Mucosa of stomach (tissue), 1 donor: ENCODE results near the gene FBN1.

Experiments
- H3K27me3 ChIP-seq: one replicate; pipeline ENCODE4 v1.7.0; 2013; ENCODE audit warnings: mild to moderate bottlenecking, low read length; ENCODE audit not compliant: control insufficient read depth, insufficient read depth
- H3K36me3 ChIP-seq: one replicate; pipeline ENCODE4 v1.7.0; 2013; ENCODE audit warnings: low read length; ENCODE audit not compliant: control insufficient read depth, insufficient read depth
- H3K4me1 ChIP-seq: one replicate; pipeline ENCODE4 v1.7.0; 2013; ENCODE audit warnings: mild to moderate bottlenecking, low read length; ENCODE audit not compliant: control insufficient read depth, insufficient read depth
- H3K4me3 ChIP-seq: one replicate; pipeline ENCODE4 v1.7.0; 2013; ENCODE audit warnings: low read length
- H3K9ac ChIP-seq: one replicate; pipeline ENCODE4 v1.7.0; 2013; ENCODE audit warnings: mild to moderate bottlenecking, low read length, moderate library complexity
- H3K9me3 ChIP-seq: one replicate; pipeline ENCODE4 v1.7.0; 2013; ENCODE audit warnings: mild to moderate bottlenecking, low read length, moderate library complexity; ENCODE audit not compliant: control insufficient read depth
- donor health status: Pancreatic carcinoma.

Gene FBN1

DNA sequence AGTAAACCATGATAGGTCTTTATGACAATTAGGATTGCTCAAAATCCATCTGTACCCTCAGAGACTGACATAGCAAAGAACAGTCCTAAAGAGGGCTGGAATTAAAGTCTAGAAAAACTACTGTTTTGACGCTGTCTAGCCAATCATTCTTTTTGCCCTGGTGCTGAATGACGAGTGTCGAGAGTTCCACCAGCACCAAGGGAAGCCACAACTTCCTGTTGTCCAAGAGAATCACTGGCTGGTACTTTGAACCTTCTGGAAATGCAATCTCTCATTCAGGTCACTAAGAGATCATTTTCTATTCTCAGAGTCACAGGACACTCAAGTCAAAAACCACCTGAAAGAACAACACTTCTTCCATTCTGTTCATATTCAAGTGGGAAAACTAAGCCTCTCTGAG, 37.7 kb downstream of the FBN1 start:
- H3K9me3 ChIP-seq: no peaks in the 10 kb centered on the region
- H3K4me3 ChIP-seq: no peak overlapping the region
- H3K4me1 ChIP-seq: no peaks in the 10 kb centered on the region
- H3K27me3 ChIP-seq: no peaks in the 10 kb centered on the region
- H3K36me3 ChIP-seq: no peaks in the 10 kb centered on the region
- H3K9ac ChIP-seq: no peak overlapping the region

DNA sequence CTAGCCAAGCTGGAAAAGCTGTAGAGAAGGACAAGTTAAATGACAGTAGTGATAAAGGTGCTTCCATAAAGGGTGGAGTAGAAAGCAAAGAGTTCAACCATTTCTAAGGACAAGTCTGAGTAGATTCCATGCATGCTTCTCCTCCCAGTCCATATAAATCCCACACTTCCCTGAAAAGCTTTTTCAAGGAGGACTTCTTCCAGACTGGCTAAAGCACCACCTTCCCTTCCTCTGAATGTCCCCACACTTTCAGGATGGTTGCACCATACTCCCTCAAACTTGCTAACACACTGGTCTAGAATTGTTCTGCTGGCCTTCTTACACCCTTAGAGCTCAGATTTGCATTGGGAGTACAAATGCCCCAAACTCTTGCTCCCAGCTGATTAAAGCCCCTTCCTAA, 40.9 kb downstream of the FBN1 start:
- Histone ChIP-seq H3K9me3 (no peaks in the 10 kb centered on the region), H3K36me3 (no peaks in the 10 kb centered on the region), H3K27me3 (no peaks in the 10 kb centered on the region), H3K4me1 (no peaks in the 10 kb centered on the region), H3K9ac (no peak overlapping the region), H3K4me3 (no peak overlapping the region)

DNA sequence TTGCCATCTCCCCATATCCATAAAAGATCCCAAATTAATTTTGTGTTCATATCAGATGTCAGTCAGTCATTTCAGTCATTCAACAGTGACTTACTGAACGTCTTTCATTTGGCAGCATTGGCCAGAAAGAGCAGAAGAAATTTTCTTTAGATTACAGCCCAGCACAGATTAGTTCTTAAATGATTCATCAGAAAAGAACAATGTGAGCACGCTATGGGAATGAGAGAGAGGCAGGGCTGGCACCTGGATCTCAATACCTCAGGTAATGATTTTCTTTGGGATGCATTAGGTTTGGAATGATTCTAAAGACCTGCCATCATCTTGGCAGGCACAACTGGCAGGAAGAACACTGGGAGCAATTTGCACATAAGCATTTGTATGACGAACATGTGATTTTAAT, 41.6 kb downstream of the FBN1 start:
- no peaks in the 10 kb centered on the region for H3K36me3 ChIP-seq
- H3K9ac ChIP-seq: no peak overlapping the region
- H3K4me3 ChIP-seq: no peak overlapping the region
- no peaks in the 10 kb centered on the region for H3K9me3 ChIP-seq
- no peaks in the 10 kb centered on the region for H3K4me1 ChIP-seq
- no peaks in the 10 kb centered on the region for H3K27me3 ChIP-seq

DNA sequence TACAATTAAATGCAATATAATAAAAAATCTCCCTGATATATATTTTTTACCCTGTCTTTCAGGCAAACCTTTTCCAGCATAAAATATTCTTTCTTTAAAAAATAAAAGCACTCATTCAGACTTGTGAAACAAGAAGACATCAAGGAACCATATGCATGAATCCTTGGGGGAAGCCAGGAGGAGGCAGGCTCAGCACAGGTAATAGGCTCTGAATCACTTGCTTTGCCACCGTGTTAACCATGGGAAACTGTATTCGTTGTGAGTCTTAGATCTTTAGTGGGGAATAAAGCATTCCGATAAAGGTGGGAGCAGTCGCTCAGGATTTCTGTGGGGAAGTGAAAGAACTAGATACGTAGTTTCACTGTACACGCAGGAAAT, 42.4 kb downstream of the FBN1 start:
- Histone ChIP-seq H3K4me3 (no peak overlapping the region), H3K27me3 (no peaks in the 10 kb centered on the region), H3K4me1 (no peaks in the 10 kb centered on the region), H3K9me3 (no peaks in the 10 kb centered on the region), H3K36me3 (no peaks in the 10 kb centered on the region), H3K9ac (no peak overlapping the region)

DNA sequence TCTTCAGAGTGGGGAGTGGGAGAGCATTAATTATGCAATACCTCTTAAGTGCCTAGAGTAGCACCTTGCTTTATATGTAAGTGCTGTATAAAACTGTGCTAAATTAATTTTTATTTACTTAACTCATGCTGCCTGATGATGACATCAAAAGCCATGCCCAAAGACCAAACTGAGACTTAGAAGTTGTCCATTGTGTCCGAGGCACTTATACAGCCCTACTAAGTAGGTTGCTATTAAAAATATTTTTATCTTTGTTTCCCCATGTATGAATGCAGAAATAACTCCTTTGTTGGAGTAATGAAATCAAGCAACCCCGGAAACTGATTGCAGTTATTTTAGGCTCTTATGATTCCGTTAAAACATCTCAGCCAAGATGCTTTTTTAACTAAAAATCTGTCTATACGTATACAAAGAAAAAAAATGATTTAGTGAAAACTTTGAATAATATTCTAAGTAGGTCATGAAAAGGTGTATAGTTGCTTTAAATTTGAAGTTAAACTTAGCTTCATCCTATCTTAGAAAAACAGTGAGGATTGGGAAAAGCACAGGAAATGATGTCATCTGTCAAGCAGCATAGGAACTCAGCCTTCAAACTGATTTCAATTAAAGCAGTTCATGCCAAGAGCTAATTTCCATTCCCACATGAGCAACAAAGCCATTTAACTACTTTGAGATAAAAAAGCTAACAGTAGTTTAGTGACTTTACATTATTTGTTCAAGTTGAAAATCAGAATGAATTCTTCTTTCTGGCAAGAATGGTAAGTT, 43.0 kb downstream of the FBN1 start:
- Histone ChIP-seq H3K4me1 (no peaks in the 10 kb centered on the region), H3K36me3 (no peaks in the 10 kb centered on the region), H3K9ac (no peak overlapping the region), H3K9me3 (no peaks in the 10 kb centered on the region), H3K27me3 (no peaks in the 10 kb centered on the region), H3K4me3 (no peak overlapping the region)

DNA sequence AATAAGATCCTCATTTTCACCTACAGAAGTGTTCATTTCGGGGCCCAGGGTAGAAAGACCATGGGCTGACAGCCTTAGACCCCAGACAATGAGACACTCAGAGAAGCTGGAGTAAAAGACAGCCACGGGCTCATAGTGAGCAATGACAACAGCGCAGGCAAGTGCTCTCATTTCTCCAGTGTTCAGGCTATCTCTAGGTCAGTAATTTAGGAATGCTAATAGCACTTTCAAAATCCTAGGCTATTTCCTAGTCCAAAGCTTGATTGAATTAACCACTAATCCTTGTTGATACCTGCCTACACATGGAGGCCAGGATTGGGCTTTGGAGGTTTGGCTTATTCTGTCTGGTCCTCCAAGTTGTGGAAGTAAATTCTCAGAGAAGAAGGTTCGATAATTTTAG, 44.4 kb downstream of the FBN1 start:
- Histone ChIP-seq H3K9me3 (no peaks in the 10 kb centered on the region), H3K36me3 (no peaks in the 10 kb centered on the region), H3K4me1 (no peaks in the 10 kb centered on the region), H3K4me3 (no peak overlapping the region), H3K27me3 (no peaks in the 10 kb centered on the region), H3K9ac (no peak overlapping the region)

DNA sequence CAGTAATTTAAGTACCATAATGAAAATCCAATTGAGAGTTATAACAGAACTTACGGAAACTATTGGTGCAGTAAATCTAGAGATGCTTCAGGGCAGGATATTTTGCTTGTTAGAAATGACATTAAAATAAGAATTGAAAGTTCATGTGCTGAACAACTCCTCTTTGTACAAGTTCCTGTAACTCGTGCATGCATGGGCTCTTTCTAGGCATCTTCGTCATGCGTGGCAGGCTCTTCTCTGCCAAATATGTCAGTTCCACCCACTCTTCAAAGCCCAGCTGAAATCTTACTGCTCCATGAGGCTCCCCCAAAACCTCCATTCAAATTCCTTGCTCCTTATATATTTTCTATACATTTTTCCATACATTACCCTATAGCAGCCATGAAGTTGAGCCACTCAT, 48.7 kb downstream of the FBN1 start:
- Histone ChIP-seq H3K9me3 (no peaks in the 10 kb centered on the region), H3K4me1 (no peaks in the 10 kb centered on the region), H3K9ac (no peak overlapping the region), H3K27me3 (no peaks in the 10 kb centered on the region), H3K36me3 (no peaks in the 10 kb centered on the region), H3K4me3 (no peak overlapping the region)

DNA sequence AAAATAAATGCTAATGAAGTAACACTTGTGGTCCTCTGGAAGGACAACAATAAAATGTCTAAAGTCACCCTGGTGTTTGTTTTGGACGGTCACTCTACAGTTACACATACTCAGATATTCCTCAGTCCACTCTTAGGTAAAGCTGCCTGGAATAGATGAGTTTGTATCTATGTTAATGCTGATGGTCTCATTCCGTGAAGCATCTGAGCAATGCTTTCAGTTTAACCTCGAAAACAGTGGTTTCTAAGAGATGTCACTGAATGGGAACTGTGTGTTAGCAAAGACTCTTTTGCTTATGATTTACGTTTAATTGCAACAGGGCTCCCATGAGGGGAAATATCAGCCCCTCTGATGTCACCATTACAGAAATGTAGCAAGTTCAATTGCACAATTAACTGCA, 49.1 kb downstream of the FBN1 start:
- no peak overlapping the region for H3K4me3 ChIP-seq
- no peaks in the 10 kb centered on the region for H3K36me3 ChIP-seq
- no peak overlapping the region for H3K9ac ChIP-seq
- no peaks in the 10 kb centered on the region for H3K9me3 ChIP-seq
- no peaks in the 10 kb centered on the region for H3K27me3 ChIP-seq
- H3K4me1 ChIP-seq: no peaks in the 10 kb centered on the region

DNA sequence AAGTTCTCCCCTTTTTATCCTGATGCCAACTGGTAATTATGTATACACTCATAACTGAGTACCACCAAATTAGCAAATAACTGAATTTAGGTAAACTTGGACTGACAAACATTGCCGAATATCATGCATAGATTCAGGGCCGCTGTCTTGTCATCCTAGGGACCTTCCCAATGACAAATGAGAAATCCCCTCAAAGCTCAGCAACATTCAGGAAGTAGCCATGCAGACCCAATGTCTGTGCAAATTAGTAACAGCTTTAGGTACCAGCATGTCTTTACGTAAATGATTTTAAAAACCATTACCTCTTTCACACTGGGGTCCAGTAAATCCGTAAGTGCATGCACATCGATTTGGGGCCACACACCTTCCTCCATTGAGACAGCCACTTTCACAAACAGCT, 49.5 kb downstream of the FBN1 start:
- Histone ChIP-seq H3K4me3 (no peak overlapping the region), H3K9me3 (no peaks in the 10 kb centered on the region), H3K4me1 (peaks cover under 1% of the 10 kb centered on the region), H3K36me3 (no peaks in the 10 kb centered on the region), H3K27me3 (no peaks in the 10 kb centered on the region), H3K9ac (no peak overlapping the region)

DNA sequence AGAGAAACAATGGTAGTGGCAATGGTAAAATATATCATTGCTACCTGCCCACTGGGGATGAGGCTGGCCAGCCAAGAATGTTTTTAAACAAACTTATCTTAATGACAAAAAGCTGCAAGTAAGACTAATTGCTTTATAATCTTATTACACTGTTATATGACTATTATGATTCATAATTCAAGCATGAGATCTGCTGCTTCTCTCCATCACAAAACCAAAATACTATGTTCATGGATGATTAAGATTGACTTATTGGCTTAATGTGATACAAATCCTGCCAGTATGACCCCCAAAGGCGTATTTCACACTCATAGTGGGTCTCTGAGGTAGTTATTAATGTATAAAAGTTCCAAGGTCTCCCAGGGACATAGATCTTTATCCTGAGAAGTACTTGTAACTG, 52.6 kb downstream of the FBN1 start:
- Histone ChIP-seq H3K4me1 (peaks cover 7% of the 10 kb centered on the region), H3K9me3 (no peaks in the 10 kb centered on the region), H3K27me3 (no peaks in the 10 kb centered on the region), H3K36me3 (no peaks in the 10 kb centered on the region), H3K9ac (no peak overlapping the region), H3K4me3 (no peak overlapping the region)

DNA sequence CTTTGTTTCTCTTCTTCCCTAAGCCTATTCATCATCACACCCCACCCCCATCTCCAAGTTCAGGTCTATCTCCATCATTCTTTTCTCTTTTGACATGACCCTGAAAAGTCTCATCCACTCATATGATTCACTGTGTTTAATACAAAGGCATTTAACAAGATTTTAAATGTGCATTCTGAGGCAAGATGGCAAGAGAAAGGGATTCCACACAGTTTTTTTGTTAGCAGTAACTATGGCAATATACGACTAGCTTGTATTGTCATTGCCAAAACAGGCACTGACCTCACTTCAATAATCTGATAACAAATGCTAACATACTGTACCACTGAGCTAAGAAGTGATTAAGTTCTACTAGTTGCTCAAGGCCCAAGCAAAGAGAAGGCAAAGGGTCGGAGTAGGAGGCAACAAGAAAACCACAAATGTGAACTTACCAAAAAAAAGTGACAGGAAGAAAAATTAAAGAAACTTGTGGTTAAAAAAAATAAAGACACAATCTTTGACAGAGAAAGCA, 53.2 kb downstream of the FBN1 start:
- Histone ChIP-seq H3K36me3 (no peaks in the 10 kb centered on the region), H3K9me3 (no peaks in the 10 kb centered on the region), H3K4me1 (peaks cover 7% of the 10 kb centered on the region), H3K4me3 (no peak overlapping the region), H3K9ac (no peak overlapping the region), H3K27me3 (no peaks in the 10 kb centered on the region)

DNA sequence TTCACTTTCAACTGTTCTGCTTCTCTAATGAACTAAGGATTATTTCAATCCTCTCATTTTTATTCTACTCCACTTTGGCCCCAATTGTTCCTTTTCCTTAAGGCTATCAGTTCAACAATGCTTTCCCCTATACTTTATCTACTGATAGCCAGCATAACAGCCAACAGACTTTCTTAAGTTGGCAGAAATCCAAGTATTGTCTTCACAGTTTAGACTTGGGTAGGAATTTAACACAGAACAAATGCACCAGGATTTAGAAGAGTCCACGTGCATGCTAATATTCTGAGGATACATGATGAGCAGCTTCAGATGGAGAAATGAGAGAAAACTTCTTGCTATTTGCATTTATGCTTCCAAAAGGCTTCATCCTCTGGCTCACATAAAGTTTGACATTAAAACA, 54.8 kb downstream of the FBN1 start:
- Histone ChIP-seq H3K36me3 (no peaks in the 10 kb centered on the region), H3K4me3 (no peak overlapping the region), H3K9me3 (no peaks in the 10 kb centered on the region), H3K4me1 (peaks cover 7% of the 10 kb centered on the region), H3K27me3 (no peaks in the 10 kb centered on the region), H3K9ac (no peak overlapping the region)
